ENCODE data around the gene WDR4.
"Not testable (repeated sequence)": the region's sequence is repeated elsewhere in the genome, so short reads cannot be mapped to it uniquely, and the experiment has no call there.

Gene WDR4

DNA sequence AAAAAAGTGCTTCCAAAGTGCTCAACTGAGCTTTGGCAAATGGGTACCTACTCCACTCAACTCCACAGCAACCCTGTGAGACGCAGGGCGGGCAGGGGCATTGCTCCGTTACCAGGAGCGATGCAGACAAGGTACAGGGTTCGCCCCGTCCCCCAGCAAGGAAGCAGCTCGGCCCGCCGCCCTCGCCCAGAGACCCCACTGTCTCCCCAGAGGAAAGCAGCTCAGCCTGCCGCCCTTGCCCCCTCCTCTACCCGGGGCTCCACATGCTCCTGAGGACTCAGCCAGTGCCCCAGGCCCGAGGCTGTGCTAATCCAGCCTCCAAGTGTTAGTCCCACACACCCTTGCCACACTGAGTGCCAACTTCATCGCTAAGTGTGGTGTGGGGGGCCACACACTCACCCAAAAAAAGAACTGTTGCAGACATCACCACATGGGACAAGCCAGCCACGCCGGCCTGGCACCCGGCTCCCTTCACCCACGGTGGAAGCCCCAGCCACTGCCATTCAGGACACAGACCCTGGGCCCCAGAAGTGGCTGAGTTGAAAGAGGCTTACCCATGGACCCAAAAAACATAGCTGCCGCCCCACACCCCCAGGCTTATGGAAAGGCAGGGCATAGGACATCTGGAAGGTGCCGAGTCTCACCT is 26.3 kb downstream of the WDR4 start:
- DNase-seq (ENCODE audit: low read depth in 2 of 2) = no peak

GRCh38 chr21:42851812-42852665 is 27.3 kb downstream of the WDR4 start:
- DNase-seq (ENCODE audit: low read depth in 2 of 2) = no peak

GRCh38 chr21:42850866-42851391 is 28.4 kb downstream of the WDR4 start:
- DNase-seq (ENCODE audit: low read depth in 2 of 2) = no peak

DNA sequence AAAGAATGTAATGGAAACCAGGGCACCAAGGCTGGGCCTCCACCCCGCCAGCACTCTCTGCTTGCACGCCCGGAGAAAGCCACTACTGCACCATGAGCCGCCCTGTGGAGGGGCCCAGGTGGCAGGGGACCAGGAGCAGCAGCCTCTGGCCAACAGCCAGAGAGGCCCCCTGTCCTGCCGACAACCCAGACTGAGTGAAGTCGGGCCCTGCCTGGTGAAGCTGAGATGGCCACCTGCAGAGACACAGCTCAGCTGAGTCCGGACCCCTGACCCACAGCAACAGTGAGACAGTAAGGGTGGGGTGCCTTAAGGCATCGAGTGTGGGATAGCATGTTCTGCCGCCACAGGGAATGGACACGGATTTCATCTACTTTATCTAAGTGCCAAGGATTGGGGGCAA is 28.9 kb downstream of the WDR4 start:
- no peak for DNase-seq (ENCODE audit: low read depth in 2 of 2)

- DNase-seq (ENCODE audit: low read depth in 2 of 2) = no peak
Measured at GRCh38 chr21:42849759-42850412, 29.5 kb downstream of the WDR4 start.

DNA sequence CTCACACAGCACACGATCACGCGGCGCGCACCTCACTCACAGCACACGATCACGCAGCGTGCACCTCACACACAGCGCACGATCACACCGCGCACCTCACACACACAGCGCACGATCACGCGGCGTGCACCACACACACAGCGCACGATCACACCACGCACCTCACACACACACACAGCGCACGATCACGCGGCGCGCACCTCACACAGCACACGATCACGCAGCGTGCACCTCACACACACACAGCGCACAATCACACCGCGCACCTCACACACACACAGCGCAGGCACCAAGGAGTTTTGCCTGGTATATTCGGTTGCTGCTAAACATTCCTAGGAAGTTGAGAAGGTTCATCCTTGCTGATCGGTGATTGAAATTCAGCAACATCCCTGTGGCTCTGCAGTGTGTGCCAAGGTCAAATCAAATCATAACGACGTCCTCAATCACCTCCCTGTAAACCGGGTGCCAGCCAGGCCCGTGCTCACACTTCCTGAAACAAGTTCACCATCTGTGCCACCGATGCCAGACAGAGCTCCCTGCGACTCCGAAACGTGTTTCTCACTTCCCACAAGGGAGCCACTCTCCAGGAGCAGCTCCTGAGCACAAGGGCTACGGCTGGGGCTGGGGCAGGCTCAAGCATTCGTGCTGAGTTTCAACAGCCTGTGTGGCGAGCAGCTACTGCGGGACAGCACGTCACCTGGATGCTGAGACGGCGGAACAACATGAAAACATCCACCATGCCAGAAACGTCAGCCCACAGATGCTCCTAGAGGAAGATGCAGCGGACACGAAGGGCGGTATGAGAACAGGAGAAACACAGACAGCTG is 30.2 kb downstream of the WDR4 start:
- no peak for DNase-seq (ENCODE audit: low read depth in 2 of 2)

DNA sequence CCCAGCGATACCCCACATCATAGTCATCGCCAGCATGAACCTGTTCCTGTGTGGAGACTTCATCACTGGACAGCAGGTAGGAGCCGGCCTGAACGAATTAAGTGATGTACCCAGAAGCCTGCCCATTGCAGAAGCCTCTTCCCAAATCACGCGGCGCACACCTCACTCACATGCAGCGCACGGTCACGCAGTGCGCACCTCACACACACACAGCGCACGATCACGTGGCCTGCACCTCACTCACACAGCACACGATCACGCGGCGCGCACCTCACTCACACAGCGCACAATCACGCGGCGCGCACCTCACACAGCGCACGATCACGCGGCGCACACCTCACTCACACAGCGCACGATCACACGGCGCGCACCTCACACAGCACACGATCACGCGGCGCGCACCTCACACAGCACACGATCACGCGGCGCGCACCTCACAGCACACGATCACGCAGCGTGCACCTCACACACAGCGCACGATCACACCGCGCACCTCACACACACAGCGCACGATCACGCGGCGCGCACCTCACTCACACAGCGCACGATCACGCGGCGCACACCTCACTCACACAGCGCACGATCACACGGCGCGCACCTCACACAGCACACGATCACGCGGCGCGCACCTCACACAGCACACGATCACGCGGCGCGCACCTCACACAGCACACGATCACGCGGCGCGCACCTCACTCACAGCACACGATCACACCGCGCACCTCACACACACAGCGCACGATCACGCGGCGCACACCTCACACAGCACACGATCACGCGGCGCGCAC is 31.0 kb downstream of the WDR4 start:
- DNase-seq (ENCODE audit: low read depth in 2 of 2) = not testable (repeated sequence)

DNA sequence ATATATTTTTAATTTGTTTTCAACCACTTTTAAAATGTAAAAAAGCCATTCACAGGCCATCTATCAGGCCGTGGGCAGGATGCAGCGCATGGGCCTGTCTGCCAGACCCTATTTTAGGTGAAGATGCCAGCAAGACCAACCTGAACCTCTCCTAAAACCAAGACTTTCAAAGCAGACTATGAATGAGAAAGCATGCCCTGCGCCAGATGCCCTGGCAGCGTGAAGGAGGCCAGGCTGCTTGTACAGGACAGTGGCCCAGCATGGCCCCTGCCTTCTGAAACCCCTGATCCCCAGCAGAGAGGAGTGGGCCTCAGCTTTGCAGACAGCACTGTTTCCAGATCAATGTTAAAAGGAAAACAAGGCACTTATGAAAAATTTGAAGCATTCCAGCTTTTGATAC is 31.6 kb downstream of the WDR4 start:
- no peak for DNase-seq (ENCODE audit: low read depth in 2 of 2)

DNA sequence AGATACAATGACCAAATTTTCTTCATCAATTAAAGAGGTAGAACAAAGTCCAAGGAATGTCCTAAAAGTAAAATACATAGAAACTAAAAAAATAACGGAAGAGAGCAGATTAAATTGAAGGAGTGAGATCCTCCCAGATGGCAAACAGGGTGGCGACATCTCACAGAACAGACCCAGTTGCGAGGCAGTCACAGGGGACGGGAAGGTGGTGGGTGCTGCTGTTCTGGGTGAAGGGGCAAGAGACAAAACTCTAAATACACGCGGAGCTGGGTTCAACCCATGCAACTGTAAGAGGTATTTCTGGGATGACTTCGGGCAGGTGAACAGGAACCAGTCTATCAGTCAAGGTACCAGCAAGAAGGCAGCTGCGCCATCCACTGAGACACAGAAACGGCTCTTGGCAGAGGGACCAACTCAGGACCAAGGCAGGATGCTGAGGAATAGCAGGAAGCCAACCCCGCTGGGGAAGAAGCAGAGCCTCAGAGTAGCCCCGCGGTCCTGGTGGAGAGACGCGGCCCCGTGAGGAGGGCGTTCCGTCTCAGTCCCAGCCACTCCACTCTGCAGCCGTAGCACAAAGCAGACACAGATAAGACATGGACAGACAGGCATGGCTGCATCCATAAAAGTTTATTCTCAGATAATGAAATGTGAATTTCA is 32.2 kb downstream of the WDR4 start:
- no peak for DNase-seq (ENCODE audit: low read depth in 2 of 2)

- no peak for DNase-seq (ENCODE audit: low read depth in 2 of 2)
Measured at GRCh38 chr21:42846221-42846620, 33.1 kb downstream of the WDR4 start.

DNA sequence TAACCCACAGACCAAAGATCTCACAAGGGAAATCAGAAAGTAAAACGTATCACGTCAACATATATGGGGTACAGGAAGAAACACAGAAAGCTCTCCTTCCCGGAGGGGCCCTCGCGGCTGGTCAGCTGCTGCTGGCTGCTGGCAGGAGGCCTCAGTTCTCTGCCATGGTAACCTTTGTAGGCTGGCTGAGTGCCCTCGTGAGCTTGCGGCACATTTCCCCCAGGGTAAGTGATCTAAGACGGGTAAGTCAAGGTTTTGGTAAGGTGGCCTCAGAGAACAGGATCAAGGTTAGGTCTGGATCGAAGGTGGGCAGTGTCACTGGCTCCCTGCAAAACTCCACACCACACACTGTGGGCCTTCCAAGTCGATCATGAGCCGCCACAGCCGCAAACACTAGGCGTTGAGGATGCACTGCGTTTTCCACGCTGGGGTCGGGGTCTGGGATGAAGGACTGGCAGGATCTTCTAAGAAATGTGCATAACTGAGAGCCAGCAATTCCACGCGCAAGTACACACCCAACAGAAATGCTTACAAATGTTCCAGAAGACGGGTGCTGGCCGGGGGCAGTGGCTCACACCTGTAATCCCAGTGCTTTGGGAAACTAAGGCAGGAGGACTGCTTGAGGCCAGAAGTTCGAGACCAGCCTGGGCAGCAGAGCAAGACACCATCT is 33.9 kb downstream of the WDR4 start:
- DNase-seq (ENCODE audit: low read depth in 2 of 2) = no peak

DNA sequence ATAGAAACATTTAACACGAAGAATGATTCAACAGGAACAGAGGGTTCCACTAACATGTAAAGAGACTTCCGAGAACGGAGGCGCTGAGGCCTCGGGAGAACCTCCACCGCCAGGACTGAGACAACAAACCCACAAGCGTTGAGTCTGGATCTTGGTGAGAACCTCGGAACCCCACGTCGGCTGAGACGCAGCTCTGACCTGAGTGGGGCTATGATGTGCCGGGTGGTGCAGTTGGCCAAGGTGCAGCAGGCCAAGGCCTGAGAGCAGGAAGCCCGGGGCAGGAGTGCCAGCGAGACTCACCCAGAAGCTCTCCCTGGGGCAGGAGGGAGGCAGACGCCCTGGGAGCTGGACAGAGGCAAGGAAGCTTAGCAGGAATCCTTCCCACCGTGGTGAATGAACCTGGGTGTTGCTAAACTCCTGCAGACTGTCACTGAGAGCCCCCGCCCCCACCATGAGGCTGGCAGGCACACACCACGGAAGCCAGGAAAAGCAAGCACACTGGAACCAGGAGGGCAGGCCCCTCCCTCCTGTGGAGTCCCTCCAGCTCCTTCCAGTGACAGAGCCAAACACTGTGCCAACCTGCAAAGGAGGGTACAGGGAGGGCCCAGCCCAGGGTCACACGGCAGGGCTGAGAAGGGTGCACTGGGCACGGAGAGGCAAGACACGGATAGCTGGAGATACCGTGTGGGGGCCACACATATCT is 34.8 kb downstream of the WDR4 start:
- DNase-seq (ENCODE audit: low read depth in 2 of 2) = no peak

DNA sequence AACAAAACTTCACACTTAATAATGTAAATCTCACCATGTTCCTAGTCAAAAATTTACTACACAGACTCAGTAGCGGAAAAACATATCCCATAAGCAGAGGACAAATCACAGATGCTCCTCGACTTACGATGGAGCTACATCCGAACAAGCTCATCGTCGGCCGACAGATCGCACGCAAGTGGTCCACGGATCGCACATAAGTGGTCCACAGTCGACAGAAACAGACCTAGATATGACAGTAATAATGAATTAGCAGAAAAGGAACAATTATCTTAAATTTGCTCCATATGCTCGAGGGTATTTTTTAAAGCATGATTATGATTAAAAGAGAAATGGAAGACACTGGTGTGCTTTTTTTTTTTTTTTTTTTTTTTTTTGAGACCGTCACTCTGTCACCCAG is 36.3 kb downstream of the WDR4 start:
- no peak for DNase-seq (ENCODE audit: low read depth in 2 of 2)

GRCh38 chr21:42841916-42842655 is 37.3 kb downstream of the WDR4 start:
- DNase-seq (ENCODE audit: low read depth in 2 of 2) = not testable (repeated sequence)

DNA sequence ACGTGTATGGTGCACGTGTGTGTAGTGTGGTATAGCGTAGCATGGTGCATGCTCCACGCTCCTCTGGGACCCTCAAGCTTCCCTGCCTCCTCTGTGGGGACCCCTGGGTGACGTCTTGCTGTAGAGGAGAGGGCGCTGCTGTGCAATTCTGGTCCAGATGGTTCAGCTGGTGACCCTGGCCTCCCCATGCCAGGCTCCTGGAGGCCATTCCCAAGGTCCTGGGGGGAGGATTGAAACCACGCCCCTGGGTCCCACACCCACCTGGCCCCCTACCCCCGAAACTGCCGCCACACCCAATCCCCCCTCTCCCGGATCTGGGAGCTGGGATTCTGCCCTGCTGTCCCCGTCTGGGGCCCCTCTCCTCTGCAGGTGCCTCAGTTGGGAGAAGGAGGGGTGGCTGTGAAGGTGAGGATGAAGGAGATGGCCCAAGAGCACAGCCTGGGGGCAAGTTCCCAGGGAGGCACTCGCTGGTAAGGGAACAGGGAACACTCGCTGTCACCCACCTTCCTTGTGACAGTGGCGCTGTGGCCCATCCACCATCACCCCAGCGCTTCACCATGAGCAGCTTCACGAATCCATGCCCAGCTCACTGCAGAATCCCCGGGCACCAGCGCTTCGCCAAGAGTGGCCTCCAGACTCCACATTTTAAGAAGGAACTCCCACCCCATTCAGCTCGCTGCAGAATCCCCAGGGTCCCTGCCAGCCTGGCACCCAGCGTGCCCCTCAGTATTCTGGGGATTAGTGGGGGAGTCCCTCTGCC is 38.0 kb downstream of the WDR4 start:
- DNase-seq (ENCODE audit: low read depth in 2 of 2) = no peak

DNA sequence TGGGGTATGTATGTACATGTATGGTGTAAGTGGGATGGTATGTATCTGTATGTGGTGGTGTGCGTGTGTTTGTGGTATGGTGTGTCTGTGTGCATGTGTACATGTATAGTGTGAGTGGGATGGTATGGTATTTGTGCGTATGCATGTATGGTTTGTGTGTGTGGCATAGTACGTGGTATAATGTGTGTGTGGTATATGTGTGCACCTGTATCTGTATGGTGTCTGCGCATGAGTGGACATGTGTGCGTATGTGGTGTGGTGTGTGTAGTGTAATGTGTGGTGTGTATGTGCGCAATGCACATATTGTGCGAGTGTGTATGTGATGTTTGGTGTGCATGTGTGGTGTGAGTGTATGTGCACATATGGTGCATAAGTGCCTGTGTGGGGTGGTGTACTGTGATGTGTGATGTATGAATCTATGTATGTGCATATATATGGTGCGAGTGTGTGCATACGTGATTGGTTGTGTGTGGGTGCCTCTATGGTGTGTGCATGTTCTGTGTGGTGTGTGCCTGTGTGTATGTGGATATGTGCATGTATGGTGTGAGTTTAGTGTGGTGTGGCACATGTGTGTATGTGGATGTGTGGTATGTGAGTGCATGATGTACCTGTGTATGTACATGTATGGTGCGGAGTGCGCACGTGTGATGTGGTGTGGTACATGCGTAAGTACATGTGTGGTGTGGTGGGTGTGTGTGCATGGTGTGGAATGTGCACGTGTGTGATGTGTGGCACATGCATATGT is 38.8 kb downstream of the WDR4 start:
- DNase-seq (ENCODE audit: low read depth in 2 of 2) = no peak

Measured in stimulated activated CD8-positive, alpha-beta memory T cell treated with anti-CD3 and anti-CD28 coated beads, Interleukin-7, amount 100 ng/mL, for 1 hour (primary cell).